Measurements from ENCODE around the gene CDK6.

CDK6 gene

GRCh38 chr7:92782236-92782635 lies 54.1 kb downstream of the CDK6 start:
- DNase-seq (ENCODE audit: low spot score) = no peak

GRCh38 chr7:92781117-92781720 lies 55.2 kb downstream of the CDK6 start:
- no peak for DNase-seq (ENCODE audit: low spot score)
- TF ChIP-seq CTCF (IDR thresholded peaks at IDR 0.05; ENCODE audit: extremely low read depth, missing control alignments) = no peak

More at GRCh38 chr7:92782236-92782635, 54.1 kb downstream of the CDK6 start:
- TF ChIP-seq CTCF (IDR thresholded peaks at IDR 0.05; ENCODE audit: extremely low read depth, missing control alignments) = no peak

- DNase-seq (ENCODE audit: low spot score) = no peak
- no peak for TF ChIP-seq CTCF (IDR thresholded peaks at IDR 0.05; ENCODE audit: extremely low read depth, missing control alignments)
Measured at GRCh38 chr7:92778972-92779371, 57.4 kb downstream of the CDK6 start.

- no peak for TF ChIP-seq CTCF (IDR thresholded peaks at IDR 0.05; ENCODE audit: extremely low read depth, missing control alignments)
- no peak for DNase-seq (ENCODE audit: low spot score)
Measured at GRCh38 chr7:92777993-92778392, 58.4 kb downstream of the CDK6 start.

- no peak for DNase-seq (ENCODE audit: low spot score)
- TF ChIP-seq CTCF (IDR thresholded peaks at IDR 0.05; ENCODE audit: extremely low read depth, missing control alignments) = no peak
Measured at GRCh38 chr7:92773808-92774207, 62.6 kb downstream of the CDK6 start.

GRCh38 chr7:92769844-92770243 lies 66.5 kb downstream of the CDK6 start:
- DNase-seq (ENCODE audit: low spot score) = no peak

GRCh38 chr7:92769394-92769699 lies 67.0 kb downstream of the CDK6 start:
- no peak for DNase-seq (ENCODE audit: low spot score)
- no peak for TF ChIP-seq CTCF (IDR thresholded peaks at IDR 0.05; ENCODE audit: extremely low read depth, missing control alignments)

More at GRCh38 chr7:92769844-92770243, 66.5 kb downstream of the CDK6 start:
- TF ChIP-seq CTCF (IDR thresholded peaks at IDR 0.05; ENCODE audit: extremely low read depth, missing control alignments) = no peak

Measured in GM20000 (cell line).